Liver (tissue), 9 donors: ENCODE measurements around the gene SPATC1L. TPM values are rescaled to one million over a fixed set of nuclear protein-coding genes. Genes with fewer than 3 reads are reported as not detected.
A peak's percentile ranks its signal among the peaks of the same experiment; 100 is the strongest.
"Not testable (repeated sequence)": the region's sequence is repeated elsewhere in the genome, so short reads cannot be mapped to it uniquely, and the experiment has no call there.

ENCODE experiments used
- DNase-seq: peaks from one replicate; pipeline ENCODE4 v3.0.0-alpha.2; 2017; ENCODE audit warnings: low spot score
- H3K27ac ChIP-seq, 2 donors: one replicate each; pipeline ENCODE4 v1.7.0; 2013; ENCODE audit warnings: inconsistent platforms in 2 of 2, low read length in 2 of 2, control low read depth in 1 of 2, low read depth in 1 of 2, mild to moderate bottlenecking in 1 of 2
- H3K27me3 ChIP-seq, 4 donors: one replicate each; pipeline versions ENCODE4 v1.6.1 to v1.7.0; 2013; ENCODE audit warnings: low read length in 3 of 4, inconsistent platforms in 1 of 4, mild to moderate bottlenecking in 1 of 4, moderate library complexity in 1 of 4; ENCODE audit not compliant: control insufficient read depth in 4 of 4, insufficient read depth in 4 of 4
- H3K36me3 ChIP-seq, 4 donors: one replicate each; pipeline versions ENCODE4 v1.6.1 to v1.7.0; 2013; ENCODE audit warnings: low read length in 3 of 4, mild to moderate bottlenecking in 3 of 4, low read depth in 1 of 4, moderate library complexity in 1 of 4; ENCODE audit not compliant: control insufficient read depth in 4 of 4, insufficient read depth in 3 of 4
- H3K4me1 ChIP-seq, 4 donors: one replicate each; pipeline versions ENCODE4 v1.6.1 to v1.7.0; 2013; ENCODE audit warnings: low read length in 3 of 4, mild to moderate bottlenecking in 3 of 4, moderate library complexity in 1 of 4; ENCODE audit not compliant: control insufficient read depth in 4 of 4, insufficient read depth in 4 of 4
- H3K4me3 ChIP-seq, 3 donors: one replicate each; pipeline versions ENCODE4 v1.6.1 to v1.7.0; 2013; ENCODE audit warnings: low read length in 3 of 3, control low read depth in 1 of 3, low read depth in 1 of 3, mild to moderate bottlenecking in 1 of 3
- H3K9ac ChIP-seq, 2 donors: one replicate each; pipeline ENCODE4 v1.7.0; 2013; ENCODE audit warnings: low read length in 2 of 2, mild to moderate bottlenecking in 2 of 2, moderate library complexity in 2 of 2, control low read depth in 1 of 2, low read depth in 1 of 2
- H3K9me3 ChIP-seq, 4 donors: one replicate each; pipeline versions ENCODE4 v1.6.1 to v1.7.0; 2013; ENCODE audit warnings: low read length in 3 of 4; ENCODE audit not compliant: control insufficient read depth in 4 of 4
- EGR1 ChIP-seq, 2 donors: IDR thresholded peaks; 2 replicates each; pipeline ENCODE4 v1.6.1; 2016 to 2018; ENCODE audit warnings: antibody characterized with exemption in 2 of 2, low read depth in 2 of 2
- FOXA1 ChIP-seq: IDR thresholded peaks from 2 replicates; pipeline ENCODE4 v1.6.1; 2016; ENCODE audit warnings: antibody characterized with exemption
- FOXA2 ChIP-seq: IDR thresholded peaks from 2 replicates; pipeline ENCODE4 v1.6.1; 2016; ENCODE audit warnings: antibody characterized with exemption
- GABPA ChIP-seq, 2 donors: IDR thresholded peaks in 1 of 2; conservative IDR thresholded peaks in 1 of 2; 2 replicates each; pipeline ENCODE4 v1.6.1; 2016; ENCODE audit warnings: antibody characterized with exemption in 2 of 2, mild to moderate bottlenecking in 1 of 2, moderate library complexity in 1 of 2
- HNF4A ChIP-seq, 2 donors: conservative IDR thresholded peaks; 2 replicates each; pipeline ENCODE4 v1.6.1; 2016; ENCODE audit warnings: antibody characterized with exemption in 2 of 2, mild to moderate bottlenecking in 2 of 2
- HNF4G ChIP-seq: IDR thresholded peaks from 2 replicates; pipeline ENCODE4 v1.6.1; 2016; ENCODE audit warnings: antibody characterized with exemption
- JUND ChIP-seq, 2 donors: IDR thresholded peaks; 2 replicates each; pipeline ENCODE4 v1.6.1; 2016; ENCODE audit warnings: antibody characterized with exemption in 2 of 2
- NR2F2 ChIP-seq: IDR thresholded peaks from 2 replicates; pipeline ENCODE4 v1.6.1; 2016; ENCODE audit warnings: antibody characterized with exemption
- REST ChIP-seq: IDR thresholded peaks from 2 replicates; pipeline ENCODE4 v1.6.1; 2016; ENCODE audit warnings: antibody characterized with exemption, mild to moderate bottlenecking
- RXRA ChIP-seq, 2 donors: IDR thresholded peaks; 2 replicates each; pipeline ENCODE4 v1.6.1; 2017 to 2018; ENCODE audit warnings: antibody characterized with exemption in 2 of 2, mild to moderate bottlenecking in 1 of 2
- SP1 ChIP-seq: IDR thresholded peaks from 2 replicates; pipeline ENCODE4 v1.6.1; 2018; ENCODE audit warnings: antibody characterized with exemption, mild to moderate bottlenecking
- YY1 ChIP-seq: IDR thresholded peaks from 2 replicates; pipeline ENCODE4 v1.6.1; 2016; ENCODE audit warnings: antibody characterized with exemption, mild to moderate bottlenecking
- ZBTB33 ChIP-seq: IDR thresholded peaks from 2 replicates; pipeline ENCODE4 v1.6.1; 2016; ENCODE audit warnings: antibody characterized with exemption
- WGBS: extraction: QIAGEN DNeasy Blood & Tissue Kit; methylation state at CpG from one replicate; pipeline ENCODE4 v1.1.7; 2013; 5-methylcytosine and 5-hydroxymethylcytosine counted together
- polyA plus RNA-seq, 2 donors: library from polyadenylated mRNA; stranded (reverse) in 1 of 2; unstranded in 1 of 2; fragments of 200-250 nt in 1 of 2; fragments of >200 nt in 1 of 2; fragmentation: Nextera tagmentation in 1 of 2; extraction: Ambion mirVana in 1 of 2; gene quantifications; one replicate each; pipeline versions ENCODE4 v1.2.1 to v1.2.3, GENCODE V29; 2013 to 2015
- total RNA-seq, 2 donors: library from RNA; depleted of rRNA; stranded (reverse); fragments of >200 nt; gene quantifications; one replicate each; pipeline ENCODE4 v1.2.3, GENCODE V29; 2014
- TF ChIP-seq, protein P1 (sequence below): IDR thresholded peaks from 2 replicates; pipeline ENCODE4 v1.6.1; 2016; ENCODE audit warnings: antibody characterized with exemption
- donor health status: healthy.
- donor health status: healthy.
- donor health status: healthy.
- donor health status: healthy.
- donor health status: healthy.

SPATC1L gene
- total and polyA plus RNA-seq, 4 donors: 0.33 to 3.5 (median 0.79) TPM

DNA sequence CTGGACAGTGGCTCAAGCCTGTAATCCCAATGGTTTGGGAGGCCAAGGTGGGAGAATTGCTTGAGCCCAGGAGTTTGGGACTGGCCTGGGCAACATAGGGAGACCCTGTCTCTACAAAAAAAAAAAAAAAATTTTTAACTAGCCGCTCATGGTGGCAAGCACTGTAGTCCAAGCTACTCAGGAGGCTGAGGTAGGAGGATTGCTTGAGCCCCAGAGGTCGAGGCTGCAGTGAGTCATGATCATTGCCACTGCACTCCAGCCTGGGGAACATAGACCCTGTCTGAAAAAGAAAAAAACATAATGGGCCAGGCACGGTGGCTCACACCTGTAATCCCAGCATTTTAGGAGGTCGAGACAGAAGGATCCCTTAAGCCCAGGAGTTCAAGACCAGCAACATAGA lies 5.3 kb downstream of the SPATC1L start:
- H3K4me1 ChIP-seq: peaks cover 0 to 4% (median 0%) of the 10 kb centered on the region in 4 donors
- no peak overlapping the region for H3K4me3 ChIP-seq
- WGBS: 96% methylated on average over 4 of the region's 4 CpGs
- peaks cover 0 to 2% (median 0%) of the 10 kb centered on the region in 4 donors for H3K9me3 ChIP-seq
- H3K9ac ChIP-seq: no peak overlapping the region
- H3K36me3 ChIP-seq: no peaks in the 10 kb centered on the region
- TF ChIP-seq REST: no peak
- TF ChIP-seq RXRA (IDR thresholded peaks at IDR 0.05): no peak
- no peak for TF ChIP-seq YY1
- TF ChIP-seq FOXA2: no peak
- TF ChIP-seq NR2F2: no peak
- no peak for TF ChIP-seq HNF4G
- TF ChIP-seq HNF4A (conservative IDR thresholded peaks at IDR 0.05): no peak
- TF ChIP-seq JUND (IDR thresholded peaks at IDR 0.05): no peak
- TF ChIP-seq FOXA1: no peak
- no peak for TF ChIP-seq ZBTB33
- no peaks in the 10 kb centered on the region for H3K27me3 ChIP-seq
- DNase-seq: no peak
- no peak overlapping the region for H3K27ac ChIP-seq

DNA sequence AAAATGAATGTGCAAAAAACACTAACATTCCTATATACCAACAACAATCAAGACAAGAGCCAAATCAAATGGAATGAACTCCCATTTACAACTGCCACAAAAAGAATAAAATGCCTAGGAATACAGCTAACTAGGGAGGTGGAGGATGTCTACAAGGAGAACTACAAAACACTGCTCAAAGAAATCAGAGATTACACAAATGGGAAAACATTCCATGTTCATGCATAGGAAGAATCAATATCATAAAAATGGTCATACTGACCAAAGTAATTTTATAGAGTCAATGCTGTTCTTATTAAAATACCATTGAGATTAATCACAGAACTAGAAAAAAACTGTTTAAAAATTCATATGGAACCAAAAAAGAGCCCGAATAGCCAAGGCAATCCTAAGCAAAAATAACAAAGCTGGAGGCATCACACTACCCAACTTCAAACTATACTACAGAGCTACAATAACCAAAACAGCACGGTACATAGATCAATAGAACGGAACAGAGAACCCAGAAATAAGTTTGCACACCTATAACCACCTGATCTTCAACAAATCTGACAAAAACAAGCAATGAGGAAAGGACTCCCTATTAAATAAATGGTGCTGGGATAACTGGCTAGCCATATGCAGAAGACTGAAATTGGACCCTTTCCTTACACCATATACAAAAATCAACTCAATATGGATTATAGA lies 7.7 kb downstream of the SPATC1L start:
- not testable (repeated sequence) for H3K9ac ChIP-seq, DNase-seq, H3K27ac ChIP-seq, H3K36me3 ChIP-seq, H3K27me3 ChIP-seq, H3K4me1 ChIP-seq, H3K9me3 ChIP-seq, H3K4me3 ChIP-seq
- 92% methylated on average over 3 of the region's 3 CpGs for WGBS

GRCh38 chr21:46173573-46173972 lies 10.7 kb downstream of the SPATC1L start:
- Histone ChIP-seq H3K27ac (no peak overlapping the region), H3K9ac (no peak overlapping the region), H3K9me3 (peaks cover 0 to 2% (median 0%) of the 10 kb centered on the region in 4 donors), H3K4me3 (no peak overlapping the region), H3K27me3 (no peaks in the 10 kb centered on the region), H3K4me1 (no peaks in the 10 kb centered on the region), H3K36me3 (no peaks in the 10 kb centered on the region)
- 100% methylated on average over 1 of the region's 1 CpG for WGBS
- peak; percentile 27 for DNase-seq
- TF ChIP-seq, protein P1, sequence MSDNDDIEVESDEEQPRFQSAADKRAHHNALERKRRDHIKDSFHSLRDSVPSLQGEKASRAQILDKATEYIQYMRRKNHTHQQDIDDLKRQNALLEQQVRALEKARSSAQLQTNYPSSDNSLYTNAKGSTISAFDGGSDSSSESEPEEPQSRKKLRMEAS: no peak
- TF ChIP-seq NR2F2: no peak
- TF ChIP-seq ZBTB33: no peak
- no peak for TF ChIP-seq FOXA1
- no peak for TF ChIP-seq SP1
- no peak for TF ChIP-seq HNF4A (conservative IDR thresholded peaks at IDR 0.05)
- no peak for TF ChIP-seq YY1
- TF ChIP-seq JUND (IDR thresholded peaks at IDR 0.05): no peak
- TF ChIP-seq EGR1 (IDR thresholded peaks at IDR 0.05; ENCODE audit: low read depth in 2 of 2): no peak
- no peak for TF ChIP-seq RXRA (IDR thresholded peaks at IDR 0.05)
- no peak for TF ChIP-seq GABPA (IDR thresholded peaks at IDR 0.05 in 1 of 2, conservative IDR thresholded peaks at IDR 0.05 in 1 of 2)
